Stimulated activated CD4-positive, alpha-beta T cell treated with anti-CD3 and anti-CD28 coated beads, Interleukin-1b, Interleukin-23, amount 100 ng/mL, for 24 hours (primary cell): ENCODE data around the gene MAPK13.
"Not testable (repeated sequence)": the region's sequence is repeated elsewhere in the genome, so short reads cannot be mapped to it uniquely, and the experiment has no call there.

Source experiments
- DNase-seq, 4 experiments: peaks; one replicate each; pipeline ENCODE4 v3.0.0-alpha.2; 2020; ENCODE audit warnings: low read depth in 4 of 4, low spot score in 1 of 4

The MAPK13 gene

DNA sequence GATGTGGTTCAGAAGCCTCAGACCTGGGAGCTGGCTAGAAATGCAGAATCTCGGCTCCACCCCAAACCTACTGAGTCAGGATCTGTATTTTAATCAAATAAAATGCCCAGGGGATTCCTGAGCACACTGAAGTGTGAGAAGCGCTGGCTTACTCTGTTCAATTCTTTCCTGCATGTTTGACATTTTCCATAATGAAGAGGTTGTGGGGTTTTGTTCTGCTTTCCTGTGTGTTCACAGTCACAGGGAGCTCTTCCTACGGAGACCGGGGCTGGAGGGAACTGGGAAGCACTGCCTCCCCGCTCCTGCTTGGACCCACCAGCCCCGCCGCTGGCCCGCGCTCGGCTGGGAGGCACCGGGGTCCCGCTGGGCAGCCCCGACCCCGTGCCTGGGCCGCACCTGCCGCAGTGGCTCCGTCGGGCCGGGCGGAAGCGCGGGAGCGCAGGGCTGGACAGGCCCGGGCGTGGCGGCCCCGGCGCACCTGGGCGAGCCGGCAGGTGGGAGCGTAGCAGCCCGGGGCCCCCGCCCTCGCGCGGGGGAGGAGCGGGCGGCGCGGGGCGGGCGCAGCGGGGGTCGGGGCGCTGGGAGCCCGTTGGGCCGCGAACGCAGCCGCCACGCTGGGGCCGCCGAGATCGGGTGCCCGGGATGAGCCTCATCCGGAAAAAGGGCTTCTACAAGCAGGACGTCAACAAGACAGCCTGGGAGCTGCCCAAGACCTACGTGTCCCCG, at the start of gene MAPK13:
TSS of gene MAPK13 (plus strand) at position 573 of the 726 bp plus-strand sequence. CDS start at position 643, 70 bp downstream.
- peak in 1 of 4 experiments; percentile 36 for DNase-seq

DNA sequence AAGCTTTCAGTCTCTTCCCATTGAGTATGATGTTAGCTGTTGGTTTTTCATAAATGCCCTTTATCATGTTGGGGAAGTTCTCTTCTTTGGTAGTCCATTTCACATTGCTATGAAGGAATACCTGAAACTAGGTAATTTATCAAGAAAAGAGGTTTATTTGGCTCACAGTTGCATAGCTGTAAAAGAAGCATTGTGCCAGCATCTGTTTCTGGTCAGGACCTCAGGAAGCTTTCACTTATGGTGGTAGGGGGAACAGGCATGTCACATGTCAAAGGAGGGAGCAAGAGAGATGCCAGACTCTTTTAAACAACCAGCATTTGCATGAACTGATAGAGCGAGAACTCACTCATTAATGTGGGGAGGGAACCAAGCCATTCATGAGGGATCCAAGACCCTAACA, 48.0 kb upstream of the MAPK13 start:
- no peak for DNase-seq

DNA sequence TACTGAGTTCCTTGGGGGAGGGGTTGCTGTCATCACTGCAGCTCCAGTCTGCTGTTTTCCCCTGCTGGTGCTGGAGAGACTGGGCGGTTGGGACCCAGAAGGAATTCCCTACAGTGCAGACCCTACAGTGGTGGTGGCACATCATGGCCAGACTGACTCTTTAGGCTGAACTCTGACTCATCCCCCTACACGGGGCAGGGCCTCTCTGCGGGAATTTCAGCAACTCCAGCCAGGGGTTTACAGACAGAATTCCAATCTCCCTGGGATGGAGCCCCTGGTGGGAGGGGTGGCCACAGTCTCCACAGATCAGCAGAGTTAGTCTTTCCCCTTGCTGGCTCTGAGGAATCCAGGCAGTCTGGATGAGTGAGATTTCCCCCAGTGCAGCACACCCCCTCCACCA, 46.9 kb upstream of the MAPK13 start:
- no peak for DNase-seq

DNA sequence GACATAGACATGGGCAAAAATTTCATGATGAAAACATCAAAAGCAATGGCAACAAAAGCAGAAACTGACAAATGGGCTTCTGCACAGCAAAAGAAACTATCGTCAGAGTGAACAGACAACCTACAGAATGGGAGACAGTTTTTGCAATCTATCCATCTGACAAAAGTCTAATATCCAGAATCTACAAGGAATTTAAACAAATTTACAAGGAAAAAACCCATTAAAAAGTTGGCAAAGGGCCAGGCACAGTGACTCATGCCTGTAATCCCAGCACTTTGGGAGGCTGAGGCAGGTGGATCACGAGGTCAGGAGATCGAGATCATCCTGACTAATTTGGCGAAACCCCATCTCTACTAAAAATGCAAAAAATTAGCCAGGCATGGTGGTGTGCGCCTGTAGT, 42.1 kb upstream of the MAPK13 start:
- DNase-seq = not testable (repeated sequence)

DNA sequence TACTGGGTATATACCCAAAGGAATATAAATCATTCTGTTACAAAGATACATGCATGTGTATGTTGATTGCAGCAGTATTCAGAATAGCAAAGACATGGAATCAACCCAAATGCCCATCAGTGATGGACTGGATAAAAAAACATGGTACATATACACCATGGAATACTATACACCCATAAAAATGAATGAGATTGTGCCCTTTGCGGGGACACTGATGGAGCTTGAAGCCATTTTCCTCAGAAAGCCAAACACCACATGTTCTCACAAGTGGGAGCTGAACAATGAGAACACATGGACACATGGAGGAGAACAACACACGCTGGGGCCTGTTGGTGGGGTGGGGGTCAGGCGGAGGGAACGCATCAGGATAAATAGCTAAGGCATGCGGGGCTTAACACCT, 41.3 kb upstream of the MAPK13 start:
- no peak for DNase-seq

DNA sequence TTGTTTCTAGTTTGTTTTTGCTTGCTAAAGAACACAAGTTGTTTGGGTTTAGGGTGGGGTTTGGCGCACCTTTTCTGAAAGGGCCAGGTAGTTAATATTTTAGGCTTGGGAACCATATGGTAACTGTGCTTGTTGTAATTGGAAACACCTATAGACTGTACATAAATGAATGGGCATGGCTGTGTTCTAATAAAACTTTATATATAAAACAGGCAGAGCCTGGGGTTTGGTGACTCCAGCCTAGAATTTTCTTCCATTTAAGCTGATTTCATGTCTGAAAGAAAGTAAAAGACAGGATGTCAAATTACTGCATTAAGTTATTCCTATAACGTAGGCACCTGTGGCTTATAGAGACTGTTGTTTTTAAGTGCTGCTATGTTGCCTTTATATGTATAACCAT, 36.1 kb upstream of the MAPK13 start:
- no peak for DNase-seq

DNA sequence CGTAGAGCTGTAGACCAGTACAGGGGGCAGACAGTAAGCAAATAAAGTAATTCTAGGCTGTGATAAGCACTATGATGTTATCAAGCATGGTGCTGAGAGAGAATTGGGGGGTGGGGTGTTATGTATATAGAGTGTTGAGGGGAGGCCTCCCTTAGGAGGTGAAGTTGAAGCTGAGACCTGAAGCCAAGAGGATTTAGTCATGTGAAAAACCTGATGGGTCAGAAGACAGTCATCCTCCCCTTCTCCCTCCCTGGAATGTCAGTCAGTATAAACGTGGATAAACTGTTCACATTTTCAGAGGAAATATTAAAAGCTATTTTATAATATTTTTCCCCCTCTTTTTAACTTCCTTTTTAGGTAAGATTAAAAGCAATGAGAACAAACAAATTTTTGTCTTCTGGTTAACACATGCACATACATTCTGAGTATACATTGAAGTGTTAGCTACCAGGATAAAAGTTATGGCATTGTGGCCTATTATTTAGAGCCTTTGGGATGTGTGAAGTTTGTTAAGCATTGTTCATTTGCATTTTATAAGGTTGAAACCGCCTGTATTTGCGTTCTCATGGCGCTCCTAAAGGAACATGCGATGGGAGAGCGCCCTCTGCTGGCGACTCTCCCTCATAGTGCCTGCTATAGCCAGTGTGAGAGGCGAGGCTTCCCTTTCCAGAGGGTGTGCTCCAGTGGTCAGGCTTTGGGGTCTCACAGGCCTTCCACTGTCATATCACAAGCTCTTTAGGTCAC, 35.4 kb upstream of the MAPK13 start:
- peak; percentile 57 to 74 (median 68) for DNase-seq

DNA sequence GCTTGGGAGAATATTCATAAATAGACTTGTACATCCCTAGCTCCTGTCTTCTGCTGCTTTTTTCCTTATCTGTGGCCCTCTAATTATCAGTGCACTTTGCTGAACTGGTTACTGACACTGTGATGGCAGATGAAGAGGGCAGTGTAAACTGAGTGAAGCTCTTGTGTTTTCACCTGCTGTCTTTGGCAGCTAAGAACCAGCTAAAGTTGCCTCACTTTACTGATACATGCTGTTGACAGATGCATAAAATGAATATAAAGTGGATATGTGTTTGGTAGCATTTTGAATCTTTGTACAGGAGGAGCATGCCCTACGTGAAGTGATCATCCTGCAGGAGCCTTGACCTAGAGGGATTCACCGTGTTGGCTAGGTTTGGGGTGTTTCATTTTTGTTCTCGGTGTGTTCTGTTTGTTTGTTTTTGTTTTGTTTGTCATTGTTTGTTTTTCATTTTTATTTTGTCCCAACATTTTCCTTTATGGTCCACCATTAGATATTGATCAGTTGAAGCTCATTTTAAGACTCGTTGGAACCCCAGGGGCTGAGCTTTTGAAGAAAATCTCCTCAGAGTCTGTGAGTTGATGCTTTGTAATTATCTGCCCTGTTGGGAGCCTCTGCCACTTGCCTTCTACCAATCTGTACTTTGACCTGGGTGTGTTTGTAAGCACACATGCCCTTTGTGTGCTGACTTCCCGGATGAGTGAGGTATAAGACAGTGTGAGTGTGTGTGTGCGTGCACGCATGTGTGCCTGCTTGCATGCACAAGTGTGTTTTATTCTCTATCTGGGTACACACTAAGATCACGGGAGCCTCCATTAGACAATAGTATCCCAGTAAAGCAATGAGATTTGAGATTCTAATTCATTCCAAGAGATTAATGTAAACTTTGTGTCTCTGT, 34.6 kb upstream of the MAPK13 start:
- no peak for DNase-seq

DNA sequence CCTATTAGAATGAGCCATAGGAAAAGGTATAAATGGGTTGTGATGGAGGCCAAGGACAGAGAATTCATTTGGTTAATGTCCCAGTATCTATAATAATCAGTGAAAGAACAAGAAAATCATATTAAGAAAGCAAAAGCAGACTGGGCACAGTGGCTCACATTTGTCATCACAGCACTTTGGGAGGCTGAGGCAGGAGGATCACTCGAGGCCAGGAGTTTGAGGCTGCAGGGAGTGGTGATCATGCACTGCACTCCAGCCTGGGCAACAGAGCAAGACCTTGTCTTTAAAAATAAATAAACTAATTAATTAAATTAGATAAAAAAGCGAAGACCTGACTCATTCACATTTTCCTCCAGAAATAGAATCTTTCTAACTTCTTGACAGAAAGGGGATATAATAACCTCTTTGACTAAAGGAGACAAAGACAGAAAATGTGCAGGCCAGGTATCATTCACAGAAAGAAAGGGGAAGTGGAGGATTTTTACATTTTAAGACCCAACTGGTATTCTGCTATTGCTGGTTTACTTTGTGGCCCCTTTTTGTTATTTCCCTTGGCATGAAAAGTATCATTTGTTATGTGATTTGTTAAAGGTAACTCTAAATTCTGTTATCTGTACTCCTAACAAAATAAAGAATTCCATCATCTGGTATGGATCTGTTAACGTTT, 31.9 kb upstream of the MAPK13 start:
- DNase-seq = no peak

DNA sequence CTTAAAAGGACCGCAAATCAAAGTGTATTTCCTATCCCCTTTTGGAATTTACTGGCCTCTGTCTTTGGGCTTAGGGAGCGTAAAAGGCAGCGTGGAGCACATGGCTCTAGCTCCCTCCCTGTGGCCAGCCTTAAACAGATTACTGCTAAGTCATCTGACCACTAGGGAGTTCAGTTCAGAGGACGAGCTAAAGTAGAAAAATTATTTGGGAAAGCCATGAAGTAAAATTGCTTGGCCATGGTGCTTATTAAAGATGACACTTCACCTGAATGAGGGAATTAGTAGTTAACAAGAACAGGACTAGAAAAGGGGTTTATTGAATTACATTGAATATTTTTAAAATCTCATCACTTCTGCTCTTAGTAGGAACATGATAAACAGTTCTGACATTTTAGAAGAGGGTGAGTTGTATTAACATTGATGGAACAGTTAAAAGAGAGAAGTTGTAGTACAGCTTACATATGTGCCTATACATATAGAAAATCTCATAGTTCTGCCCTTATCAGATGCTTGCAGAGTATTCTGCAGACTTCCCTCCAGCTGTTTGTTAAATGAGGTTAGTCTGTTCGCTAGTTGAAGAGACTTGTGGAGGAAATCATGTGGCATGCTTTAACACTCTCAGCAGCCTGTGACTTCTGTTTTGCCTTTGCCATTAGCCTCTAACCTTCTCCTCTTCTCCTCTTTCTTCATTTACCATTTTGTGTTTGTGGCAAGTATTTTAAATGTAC, 31.2 kb upstream of the MAPK13 start:
- no peak for DNase-seq

DNA sequence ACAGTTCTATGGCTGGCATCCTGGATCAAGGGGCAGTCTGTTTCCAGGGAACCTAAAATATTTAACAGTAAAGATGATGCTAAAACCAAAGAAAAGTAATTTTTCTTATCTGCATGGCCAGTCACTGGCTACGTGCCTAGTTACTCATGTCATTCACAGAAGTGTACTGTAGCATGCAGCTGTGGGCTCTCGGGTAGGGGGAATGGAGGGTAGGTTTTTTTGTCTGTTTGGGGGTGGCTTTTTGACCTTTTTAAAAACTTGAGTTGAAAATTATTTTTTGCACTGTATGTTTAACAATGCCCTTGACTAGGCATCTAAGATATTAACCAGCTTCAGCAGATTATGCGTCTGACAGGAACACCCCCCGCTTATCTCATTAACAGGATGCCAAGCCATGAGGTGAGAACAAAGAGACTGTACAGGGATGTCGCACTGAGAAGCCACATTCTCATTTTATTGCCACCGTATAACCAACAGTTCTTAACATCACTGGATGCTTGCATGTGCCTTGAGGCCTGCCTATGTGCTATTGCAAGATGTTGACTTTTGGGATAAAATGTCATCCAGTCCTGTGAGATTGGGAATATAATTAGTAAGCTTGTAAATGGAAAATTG, 30.3 kb upstream of the MAPK13 start:
- DNase-seq = no peak

DNA sequence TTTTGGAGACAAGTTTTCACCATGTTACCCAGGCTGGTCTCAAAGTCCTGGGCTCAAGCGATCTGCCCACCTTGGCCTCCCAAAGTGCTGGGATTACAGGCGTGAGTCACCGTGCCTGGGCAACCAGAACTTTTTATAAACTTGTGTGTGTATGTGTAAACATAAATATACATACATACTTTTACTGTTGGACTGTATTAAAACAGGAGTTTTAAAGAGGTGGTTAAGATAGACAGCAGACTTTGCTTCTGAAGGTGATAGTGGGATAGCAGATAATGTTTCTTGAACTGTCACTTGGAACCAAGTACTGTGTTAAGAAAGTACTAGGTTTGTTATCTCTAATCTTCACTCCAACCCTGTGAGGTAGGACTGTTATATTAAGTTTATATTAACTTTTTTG, 28.6 kb upstream of the MAPK13 start:
- DNase-seq = no peak

DNA sequence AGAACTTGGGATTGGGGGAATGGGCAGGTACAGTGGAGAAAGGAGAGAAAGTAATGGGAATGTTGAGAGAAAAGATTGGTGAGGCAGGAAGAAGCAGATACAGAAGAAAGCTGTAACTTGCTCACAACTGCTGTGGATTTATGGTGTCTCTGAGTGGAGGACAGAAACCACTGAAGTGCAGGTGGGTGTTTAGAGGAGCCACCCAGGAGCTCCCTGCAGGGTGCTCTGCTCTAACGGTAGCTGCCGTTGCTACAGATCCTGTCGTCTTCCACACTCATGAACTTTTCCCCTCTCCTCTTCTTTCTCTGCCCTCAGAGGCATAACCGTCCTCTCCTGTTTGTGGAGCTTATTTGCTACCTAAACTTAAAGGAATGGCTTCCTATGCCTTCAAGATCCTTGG, 27.5 kb upstream of the MAPK13 start:
- DNase-seq = no peak

DNA sequence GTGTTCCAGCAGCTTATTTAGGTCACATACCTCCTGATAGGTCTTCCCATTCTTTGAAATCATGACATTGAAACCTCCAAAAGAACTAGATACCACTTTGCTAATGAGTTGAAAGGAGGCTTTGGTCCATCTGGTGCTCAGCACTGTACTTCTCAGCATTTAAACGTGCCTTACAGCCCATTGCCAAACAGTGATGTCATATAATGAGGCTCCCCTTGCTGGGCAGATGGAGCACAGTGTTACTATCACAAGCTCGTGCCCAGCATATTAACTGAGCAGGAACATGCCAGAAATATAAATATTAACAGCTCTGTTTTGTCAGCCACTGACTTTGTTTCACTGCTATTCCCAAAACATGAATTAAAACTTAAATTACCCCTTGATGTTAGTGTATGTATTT, 25.5 kb upstream of the MAPK13 start:
- DNase-seq = no peak

DNA sequence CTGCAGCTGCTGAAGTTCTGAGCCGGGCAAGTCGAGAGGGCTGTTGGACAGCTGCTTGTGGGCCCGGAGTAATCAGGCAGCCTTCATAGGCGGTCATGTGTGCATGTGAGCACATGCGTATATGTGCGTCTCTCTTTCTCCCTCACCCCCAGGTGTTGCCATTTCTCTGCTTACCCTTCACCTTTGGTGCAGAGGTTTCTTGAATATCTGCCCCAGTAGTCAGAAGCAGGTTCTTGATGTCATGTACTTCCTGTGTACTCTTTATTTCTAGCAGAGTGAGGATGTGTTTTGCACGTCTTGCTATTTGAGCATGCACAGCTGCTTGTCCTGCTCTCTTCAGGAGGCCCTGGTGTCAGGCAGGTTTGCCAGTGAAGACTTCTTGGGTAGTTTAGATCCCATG, 21.2 kb upstream of the MAPK13 start:
- no peak for DNase-seq

DNA sequence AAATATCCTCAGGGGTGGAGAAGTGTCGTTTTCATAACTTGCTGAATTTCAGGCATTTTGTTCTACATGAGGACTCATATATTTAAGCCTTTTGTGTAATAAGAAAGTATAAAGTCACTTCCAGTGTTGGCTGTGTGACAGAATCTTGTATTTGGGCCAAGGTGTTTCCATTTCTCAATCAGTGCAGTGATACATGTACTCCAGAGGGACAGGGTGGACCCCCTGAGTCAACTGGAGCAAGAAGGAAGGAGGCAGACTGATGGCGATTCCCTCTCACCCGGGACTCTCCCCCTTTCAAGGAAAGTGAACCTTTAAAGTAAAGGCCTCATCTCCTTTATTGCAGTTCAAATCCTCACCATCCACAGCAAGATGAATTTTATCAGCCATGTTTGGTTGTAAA, 20.3 kb upstream of the MAPK13 start:
- DNase-seq = no peak

DNA sequence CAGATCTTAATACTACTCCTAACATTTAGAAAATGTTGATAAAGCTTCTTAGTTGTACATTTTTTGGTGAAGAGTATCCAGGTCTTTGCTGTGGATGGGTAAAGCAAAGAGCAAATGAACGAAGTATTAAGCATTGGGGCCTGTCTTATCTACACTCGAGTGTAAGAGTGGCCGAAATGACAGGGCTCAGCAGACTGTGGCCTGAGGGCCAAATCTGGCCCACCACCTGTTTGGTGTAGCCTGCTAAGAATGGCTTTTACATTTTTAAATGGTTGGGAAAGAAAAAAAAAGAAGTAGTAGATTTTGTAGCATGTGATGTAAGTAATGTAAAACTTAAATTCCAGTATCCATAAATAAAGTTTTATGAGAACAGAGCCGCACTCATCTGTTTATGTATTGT, 19.4 kb upstream of the MAPK13 start:
- no peak for DNase-seq

DNA sequence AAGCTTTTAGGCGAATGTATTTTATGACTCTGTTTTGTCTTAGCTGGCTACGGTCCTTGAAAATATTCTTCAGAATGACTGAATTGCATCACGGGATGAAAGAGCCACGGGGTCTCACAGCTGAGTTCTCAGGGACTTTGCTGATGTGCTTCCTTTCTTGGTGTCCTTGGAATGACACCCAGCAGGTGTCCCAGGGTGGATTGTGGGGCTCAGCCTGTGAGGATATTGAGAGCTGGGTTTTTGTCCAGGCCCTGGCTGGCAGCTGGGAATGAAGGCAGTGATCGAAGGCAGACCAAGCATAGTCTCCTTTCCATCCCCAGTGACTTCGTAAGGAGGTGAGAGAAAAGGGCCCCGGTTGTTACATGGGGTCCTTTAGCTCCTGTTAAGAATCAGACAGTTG, 18.8 kb upstream of the MAPK13 start:
- DNase-seq = no peak

DNA sequence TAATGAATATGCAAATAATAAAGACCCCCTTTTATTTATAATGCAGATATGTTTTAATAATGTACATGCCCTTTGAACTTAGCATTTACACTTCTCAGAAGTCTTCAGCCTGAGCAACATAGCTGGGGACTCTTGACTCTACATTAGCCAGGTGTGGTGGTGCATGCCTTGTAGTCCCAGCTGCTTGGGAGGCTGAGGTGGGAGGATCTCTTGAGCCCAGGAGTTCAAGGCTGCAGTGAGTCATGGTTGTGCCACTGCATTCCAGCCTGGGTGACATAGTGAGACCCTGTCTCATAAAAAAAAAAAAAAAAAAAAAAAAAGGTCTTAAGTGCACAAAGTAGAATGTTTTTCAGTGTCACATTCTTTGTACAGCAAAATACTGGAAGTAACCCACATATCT, 17.3 kb upstream of the MAPK13 start:
- no peak for DNase-seq

DNA sequence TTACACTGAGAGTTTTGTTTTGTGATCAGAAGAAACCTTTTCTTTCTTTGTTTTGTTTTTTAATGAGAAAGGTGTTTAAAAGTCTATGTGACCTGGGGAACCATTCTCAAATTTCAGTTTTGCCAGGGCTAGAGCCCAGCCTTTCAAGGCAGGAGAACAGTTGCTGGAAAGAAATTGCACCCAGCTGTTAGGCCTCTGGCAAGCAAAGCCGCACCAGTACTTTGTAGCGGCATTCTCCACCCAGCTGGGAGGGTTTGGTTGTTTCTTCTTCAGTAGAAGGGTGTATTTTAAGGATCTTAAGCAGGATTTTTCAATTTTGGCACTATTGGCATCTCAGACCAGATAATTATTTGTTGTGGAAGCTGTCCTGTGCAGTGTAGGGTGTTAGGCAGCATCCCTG, 16.6 kb upstream of the MAPK13 start:
- no peak for DNase-seq
